Measurements from ENCODE around the gene FANCD2.

The FANCD2 gene

GRCh38 chr3:10010421-10010877, 15.8 kb upstream of the FANCD2 start:
- peak overlapping the region; percentile 37 for H3K9ac ChIP-seq (ENCODE audit: low read depth, low read length, poor library complexity, severe bottlenecking)
- H3K9me2 ChIP-seq (replicated peaks; ENCODE audit: low read depth, low read length), result no peaks in the 10 kb centered on the region
- H3F3A ChIP-seq (ENCODE audit: low read depth), result no peaks in the 10 kb centered on the region
- TF ChIP-seq EZH2phosphoT487 (IDR thresholded peaks at IDR 0.05; ENCODE audit: borderline replicate concordance) (no peak), CTCF (conservative IDR thresholded peaks at IDR 0.05; ENCODE audit: low read length) (no peak)
- peak overlapping the region; percentile 70 for H3K4me3 ChIP-seq (ENCODE audit: low read length, poor library complexity, severe bottlenecking)
- no peaks in the 10 kb centered on the region for H3K27me3 ChIP-seq (ENCODE audit: insufficient read depth, low read length, poor library complexity, severe bottlenecking)
- no peaks in the 10 kb centered on the region for H3K79me2 ChIP-seq (ENCODE audit: insufficient read depth, low read length)
- H4K20me1 ChIP-seq (ENCODE audit: insufficient read depth, low read length, poor library complexity, severe bottlenecking), result no peaks in the 10 kb centered on the region
- no peaks in the 10 kb centered on the region for H3K9me3 ChIP-seq (ENCODE audit: insufficient read depth, low read depth, low read length)
- no peak overlapping the region for H2AFZ ChIP-seq (ENCODE audit: low read length)
- peaks cover 6% of the 10 kb centered on the region for H3K4me1 ChIP-seq (ENCODE audit: insufficient read depth, low read length, poor library complexity, severe bottlenecking)
- H3K36me3 ChIP-seq (ENCODE audit: insufficient read depth, low read length), result no peaks in the 10 kb centered on the region
- peak overlapping the region; percentile 76 for H3K4me2 ChIP-seq (ENCODE audit: low read depth, low read length, poor library complexity, severe bottlenecking)

DNA sequence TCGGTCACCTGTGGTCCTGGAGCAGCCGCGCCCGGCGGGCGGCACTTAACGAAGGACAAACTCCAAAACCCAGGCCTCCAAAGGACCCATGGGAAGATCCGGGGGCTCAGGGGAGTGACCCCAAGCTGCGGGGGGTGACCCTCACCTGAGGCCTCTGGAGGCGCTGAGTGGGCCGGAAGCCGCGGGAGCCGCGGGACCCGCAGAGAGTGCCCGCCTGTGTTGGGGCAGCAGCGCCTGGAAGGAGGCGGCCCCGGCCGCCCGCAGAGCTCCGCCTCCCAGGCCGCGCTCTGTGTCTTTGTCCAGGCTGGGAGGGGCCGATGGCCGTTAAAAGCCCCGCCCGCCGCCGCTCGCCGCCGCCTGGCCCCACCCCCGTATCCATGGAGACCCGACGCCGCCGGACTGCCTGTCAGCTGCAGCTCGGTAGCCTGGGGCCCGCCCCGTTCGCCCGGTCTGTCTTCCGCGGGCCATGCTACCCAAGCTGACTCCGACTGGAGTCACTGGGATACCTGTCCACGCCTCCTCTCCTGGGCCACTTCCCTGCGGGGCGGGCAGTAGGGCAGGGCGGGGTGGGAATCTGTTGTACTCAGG, 15.3 kb upstream of the FANCD2 start:
- H3K9me2 ChIP-seq (replicated peaks; ENCODE audit: low read depth, low read length), result no peaks in the 10 kb centered on the region
- H3K9ac ChIP-seq (ENCODE audit: low read depth, low read length, poor library complexity, severe bottlenecking), result peak overlapping the region; percentile 37
- no peaks in the 10 kb centered on the region for H3K79me2 ChIP-seq (ENCODE audit: insufficient read depth, low read length)
- TF ChIP-seq EZH2phosphoT487 (IDR thresholded peaks at IDR 0.05; ENCODE audit: borderline replicate concordance), result no peak
- TF ChIP-seq CTCF (conservative IDR thresholded peaks at IDR 0.05; ENCODE audit: low read length), result no peak
- H3K4me3 ChIP-seq (ENCODE audit: low read length, poor library complexity, severe bottlenecking), result peak overlapping the region; percentile 70
- no peak overlapping the region for H2AFZ ChIP-seq (ENCODE audit: low read length)
- no peaks in the 10 kb centered on the region for H3K9me3 ChIP-seq (ENCODE audit: insufficient read depth, low read depth, low read length)
- H3K4me1 ChIP-seq (ENCODE audit: insufficient read depth, low read length, poor library complexity, severe bottlenecking), result peaks cover 6% of the 10 kb centered on the region
- no peaks in the 10 kb centered on the region for H3K36me3 ChIP-seq (ENCODE audit: insufficient read depth, low read length)
- no peaks in the 10 kb centered on the region for H3K27me3 ChIP-seq (ENCODE audit: insufficient read depth, low read length, poor library complexity, severe bottlenecking)
- no peaks in the 10 kb centered on the region for H4K20me1 ChIP-seq (ENCODE audit: insufficient read depth, low read length, poor library complexity, severe bottlenecking)
- no peaks in the 10 kb centered on the region for H3F3A ChIP-seq (ENCODE audit: low read depth)
- peak overlapping the region; percentile 76 for H3K4me2 ChIP-seq (ENCODE audit: low read depth, low read length, poor library complexity, severe bottlenecking)

- Histone ChIP-seq H3K4me3 (ENCODE audit: low read length, poor library complexity, severe bottlenecking) (no peak overlapping the region), H3K9ac (ENCODE audit: low read depth, low read length, poor library complexity, severe bottlenecking) (no peak overlapping the region), H3K27me3 (ENCODE audit: insufficient read depth, low read length, poor library complexity, severe bottlenecking) (no peaks in the 10 kb centered on the region), H3K9me2 (replicated peaks; ENCODE audit: low read depth, low read length) (no peaks in the 10 kb centered on the region), H4K20me1 (ENCODE audit: insufficient read depth, low read length, poor library complexity, severe bottlenecking) (no peaks in the 10 kb centered on the region), H3K79me2 (ENCODE audit: insufficient read depth, low read length) (no peaks in the 10 kb centered on the region), H3K36me3 (ENCODE audit: insufficient read depth, low read length) (no peaks in the 10 kb centered on the region), H3K4me2 (ENCODE audit: low read depth, low read length, poor library complexity, severe bottlenecking) (peak overlapping the region; percentile 76), H2AFZ (ENCODE audit: low read length) (no peak overlapping the region), H3K9me3 (ENCODE audit: insufficient read depth, low read depth, low read length) (no peaks in the 10 kb centered on the region), H3F3A (ENCODE audit: low read depth) (no peaks in the 10 kb centered on the region), H3K4me1 (ENCODE audit: insufficient read depth, low read length, poor library complexity, severe bottlenecking) (peaks cover 6% of the 10 kb centered on the region)
- TF ChIP-seq EZH2phosphoT487 (IDR thresholded peaks at IDR 0.05; ENCODE audit: borderline replicate concordance) (no peak), CTCF (conservative IDR thresholded peaks at IDR 0.05; ENCODE audit: low read length) (no peak)
Measured at GRCh38 chr3:10011631-10012030, 14.6 kb upstream of the FANCD2 start.
